Measurements from ENCODE around the gene SCAMP5.

SCAMP5 gene

GRCh38 chr15:75045332-75046015 lies 50.1 kb downstream of the SCAMP5 start:
- no peak for DNase-seq (ENCODE audit: low read depth, low spot score)

- no peak for DNase-seq (ENCODE audit: low read depth, low spot score)
These were observed 53.0 kb downstream of the SCAMP5 start for GRCh38 chr15:75048394-75048793.

DNA sequence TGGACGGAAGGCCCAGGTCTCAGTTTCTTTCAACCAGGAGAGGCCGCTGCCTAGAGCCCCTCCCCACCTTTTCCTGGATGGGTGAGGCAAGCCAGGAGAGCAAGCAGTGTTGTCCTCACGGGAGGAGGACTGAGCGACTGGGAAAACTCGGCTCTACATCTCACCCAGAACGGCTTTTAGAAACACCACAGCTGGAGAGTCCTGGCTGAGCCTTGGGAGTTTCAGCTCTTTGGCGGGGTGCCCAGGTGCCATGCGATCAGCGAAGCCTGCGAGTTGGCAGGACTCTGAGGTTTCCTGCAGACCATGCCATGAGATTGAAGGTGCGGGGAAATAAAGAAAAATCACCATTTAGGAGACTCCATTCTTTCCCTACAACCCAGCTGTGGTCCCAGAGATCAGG lies 54.0 kb downstream of the SCAMP5 start:
- DNase-seq (ENCODE audit: low read depth, low spot score) = no peak

DNA sequence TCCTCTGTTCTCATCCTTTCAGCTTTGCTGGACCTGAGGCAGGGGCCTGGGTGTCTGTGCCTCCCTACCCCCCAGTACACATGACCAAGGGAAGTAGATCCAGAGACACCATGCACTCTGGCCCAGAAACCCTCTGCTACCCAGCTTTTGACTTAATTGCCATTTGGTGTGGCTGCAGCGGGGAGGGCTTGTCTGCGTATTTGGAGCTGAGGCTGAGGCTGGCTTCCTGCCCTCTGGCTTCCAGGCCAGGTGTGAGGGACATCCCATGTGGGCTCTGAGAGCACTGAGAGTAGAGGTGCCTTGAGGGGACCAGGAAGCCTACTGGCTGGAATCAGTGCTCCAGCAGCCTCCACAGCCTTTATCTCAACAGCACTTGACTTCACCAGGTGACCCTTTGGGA lies 54.9 kb downstream of the SCAMP5 start:
- no peak for DNase-seq (ENCODE audit: low read depth, low spot score)

- DNase-seq (ENCODE audit: low read depth, low spot score) = no peak
These were observed 55.8 kb downstream of the SCAMP5 start for GRCh38 chr15:75051191-75051608.

DNA sequence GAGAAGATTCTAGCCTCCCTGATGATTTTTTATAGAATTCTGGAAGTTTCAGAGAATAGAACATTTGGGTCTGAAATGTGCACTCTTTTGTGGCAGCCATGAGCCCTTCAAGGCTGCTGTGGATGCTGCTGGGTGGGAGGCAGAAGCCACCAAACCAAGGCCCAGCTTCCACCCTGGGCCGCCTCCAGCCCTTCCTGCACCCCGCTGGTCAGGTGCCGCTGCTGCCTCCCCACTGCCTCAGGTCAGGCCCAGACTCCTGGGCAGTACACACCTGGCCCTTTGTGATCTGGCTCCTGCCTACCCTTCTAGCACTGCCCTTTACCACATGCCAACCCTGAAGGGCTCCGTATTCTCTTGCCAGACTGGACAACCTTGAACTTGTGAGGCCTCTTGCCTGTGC lies 56.3 kb downstream of the SCAMP5 start:
- DNase-seq (ENCODE audit: low read depth, low spot score) = no peak

- no peak for DNase-seq (ENCODE audit: low read depth, low spot score)
These were observed 57.8 kb downstream of the SCAMP5 start for GRCh38 chr15:75052972-75053747.

DNA sequence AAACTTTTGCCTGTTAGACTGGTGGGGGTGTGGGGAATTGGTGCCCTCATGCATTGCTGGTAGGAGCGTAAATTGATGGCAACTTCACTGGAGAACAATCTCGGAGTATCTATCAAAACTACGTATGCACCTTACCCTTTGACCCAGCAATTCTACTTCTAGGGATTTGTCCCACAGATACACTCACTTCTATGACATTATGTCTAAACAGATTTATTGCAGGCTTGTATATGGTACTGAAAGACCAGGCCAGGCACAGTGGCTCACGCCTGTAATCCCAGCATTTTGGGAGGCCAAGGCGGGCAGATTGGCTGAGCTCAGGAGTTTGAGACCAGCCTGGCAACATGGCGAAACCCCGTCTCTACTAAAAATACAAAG lies 58.4 kb downstream of the SCAMP5 start:
- no peak for DNase-seq (ENCODE audit: low read depth, low spot score)

DNA sequence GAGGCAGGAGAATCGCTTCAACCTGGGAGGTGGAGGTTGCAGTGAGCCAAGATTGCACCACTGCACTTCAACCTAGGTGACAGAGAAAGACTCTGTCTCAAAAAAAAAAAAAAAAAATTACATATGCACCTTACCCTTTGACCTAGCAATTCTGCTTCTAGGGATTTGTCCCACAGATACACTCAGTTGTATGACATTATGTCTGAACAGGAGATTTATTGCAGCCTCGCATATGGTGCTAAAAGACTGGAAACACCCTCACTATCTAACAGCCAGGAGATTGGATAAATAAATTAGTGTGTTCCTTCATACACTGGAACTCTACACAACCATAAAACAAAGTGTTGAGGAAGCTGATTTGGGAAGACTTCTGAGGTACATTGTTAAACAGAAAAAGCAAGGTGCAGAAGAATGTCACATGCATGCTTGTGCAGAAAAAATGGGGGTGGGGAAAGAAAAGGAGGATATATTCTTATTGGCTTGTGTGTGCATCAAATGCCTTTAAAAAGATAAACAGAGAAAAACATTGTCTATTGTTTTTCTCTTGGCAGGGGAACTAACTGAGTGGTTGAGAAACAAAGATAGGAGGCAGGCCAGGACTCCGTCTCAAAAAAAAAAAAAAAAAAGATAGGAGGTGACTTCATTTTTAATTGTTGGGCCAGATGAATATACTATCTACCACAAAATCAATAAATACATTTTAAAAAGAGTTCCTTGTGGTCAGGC lies 59.0 kb downstream of the SCAMP5 start:
- DNase-seq (ENCODE audit: low read depth, low spot score) = no peak

- no peak for DNase-seq (ENCODE audit: low read depth, low spot score)
These were observed 60.7 kb downstream of the SCAMP5 start for GRCh38 chr15:75056036-75056435.

GRCh38 chr15:75058127-75058905 lies 63.0 kb downstream of the SCAMP5 start:
- no peak for DNase-seq (ENCODE audit: low read depth, low spot score)

GRCh38 chr15:75059607-75060006 lies 64.2 kb downstream of the SCAMP5 start:
- DNase-seq (ENCODE audit: low read depth, low spot score) = no peak

- no peak for DNase-seq (ENCODE audit: low read depth, low spot score)
These were observed 65.9 kb downstream of the SCAMP5 start for GRCh38 chr15:75061272-75061671.

DNA sequence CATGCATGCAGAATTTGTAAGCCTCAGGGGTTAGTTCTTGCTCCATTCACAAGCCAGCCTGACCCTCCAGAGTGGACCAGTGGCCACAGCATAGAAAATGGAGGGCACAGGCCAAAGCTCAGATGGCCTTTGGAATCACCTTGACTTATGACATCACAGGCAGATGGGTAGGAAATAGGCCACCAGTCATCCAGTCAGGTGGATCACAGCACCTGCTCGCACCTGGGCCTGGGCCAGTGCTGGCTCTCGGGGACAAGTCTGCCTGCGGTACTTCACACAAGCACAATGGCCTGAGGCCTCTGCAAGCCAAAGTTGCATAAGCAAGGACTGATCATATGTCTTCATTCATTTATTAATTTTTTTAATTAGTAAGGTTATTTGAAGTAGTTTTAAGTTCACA lies 67.3 kb downstream of the SCAMP5 start:
- no peak for DNase-seq (ENCODE audit: low read depth, low spot score)

DNA sequence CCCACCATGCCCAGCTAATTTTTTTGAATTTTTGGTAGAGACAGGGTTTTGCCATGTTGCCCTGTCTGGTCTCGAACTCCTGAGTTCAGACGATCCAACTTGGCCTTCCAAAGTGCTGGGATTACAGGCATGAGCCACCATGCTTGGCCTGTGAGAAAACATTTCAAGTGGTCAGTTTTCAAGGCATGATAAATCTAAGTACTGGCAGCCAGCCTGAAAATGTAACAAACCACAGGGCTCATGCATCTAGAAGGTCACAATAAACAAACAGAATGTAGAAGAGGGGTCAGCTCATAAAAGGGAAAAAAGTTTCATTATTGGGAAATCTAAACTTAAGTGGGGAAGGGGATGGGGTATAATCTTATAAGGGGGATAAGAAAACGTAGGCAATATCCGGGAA lies 68.0 kb downstream of the SCAMP5 start:
- DNase-seq (ENCODE audit: low read depth, low spot score) = no peak

- DNase-seq (ENCODE audit: low read depth, low spot score) = no peak
These were observed 68.5 kb downstream of the SCAMP5 start for GRCh38 chr15:75063889-75064288.

DNA sequence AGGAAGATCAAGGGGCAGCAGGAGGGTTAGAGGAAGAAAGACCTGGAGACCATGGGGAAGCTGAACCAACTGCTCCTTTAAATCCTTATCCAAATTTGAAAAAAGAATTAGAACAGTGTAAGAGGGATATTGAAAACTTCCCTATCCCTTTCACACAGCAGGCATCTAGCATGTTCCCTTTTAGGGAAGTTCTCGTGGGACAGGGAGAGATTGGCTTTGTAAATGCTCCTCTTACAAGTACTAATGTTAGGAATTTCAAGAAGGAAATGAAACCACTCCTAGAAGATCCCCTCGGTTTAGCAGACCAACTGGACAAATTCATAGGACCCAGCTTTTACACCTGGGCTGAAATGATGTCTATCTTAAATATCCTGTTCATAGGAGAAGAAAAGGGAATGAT lies 69.5 kb downstream of the SCAMP5 start:
- no peak for DNase-seq (ENCODE audit: low read depth, low spot score)

- DNase-seq (ENCODE audit: low read depth, low spot score) = no peak
These were observed 70.1 kb downstream of the SCAMP5 start for GRCh38 chr15:75065467-75065850.

- no peak for DNase-seq (ENCODE audit: low read depth, low spot score)
These were observed 70.6 kb downstream of the SCAMP5 start for GRCh38 chr15:75065851-75066509.

GRCh38 chr15:75067123-75067830 lies 71.9 kb downstream of the SCAMP5 start:
- peak; percentile 28 for DNase-seq (ENCODE audit: low read depth, low spot score)

GRCh38 chr15:75068748-75069147 lies 73.4 kb downstream of the SCAMP5 start:
- DNase-seq (ENCODE audit: low read depth, low spot score) = no peak

Measured in activated CD4-positive, CD25-positive, alpha-beta regulatory T cell treated with anti-CD3 and anti-CD28 coated beads, Interleukin-2, amount 50 U/mL, for 16 hours (primary cell).